Hepatocyte (in vitro differentiated cells): ENCODE measurements around the gene SLC13A5.

Experiments used
- EZH2phosphoT487 ChIP-seq: fragments of 200-600 bp; sonication (generic); IDR thresholded peaks from one replicate; pipeline ENCODE4 v1.6.1; 2018; ENCODE audit warnings: antibody characterized with exemption, mild to moderate bottlenecking, low read depth, moderate library complexity; ENCODE audit not compliant: unreplicated experiment, severe bottlenecking
- TF ChIP-seq, protein P1 (sequence below): fragments of 200-600 bp; sonication (generic); IDR thresholded peaks from 2 replicates; pipeline ENCODE4 v1.5.1; 2016; ENCODE audit warnings: antibody characterized with exemption, mild to moderate bottlenecking; ENCODE audit not compliant: poor library complexity

- TF ChIP-seq, protein P1, sequence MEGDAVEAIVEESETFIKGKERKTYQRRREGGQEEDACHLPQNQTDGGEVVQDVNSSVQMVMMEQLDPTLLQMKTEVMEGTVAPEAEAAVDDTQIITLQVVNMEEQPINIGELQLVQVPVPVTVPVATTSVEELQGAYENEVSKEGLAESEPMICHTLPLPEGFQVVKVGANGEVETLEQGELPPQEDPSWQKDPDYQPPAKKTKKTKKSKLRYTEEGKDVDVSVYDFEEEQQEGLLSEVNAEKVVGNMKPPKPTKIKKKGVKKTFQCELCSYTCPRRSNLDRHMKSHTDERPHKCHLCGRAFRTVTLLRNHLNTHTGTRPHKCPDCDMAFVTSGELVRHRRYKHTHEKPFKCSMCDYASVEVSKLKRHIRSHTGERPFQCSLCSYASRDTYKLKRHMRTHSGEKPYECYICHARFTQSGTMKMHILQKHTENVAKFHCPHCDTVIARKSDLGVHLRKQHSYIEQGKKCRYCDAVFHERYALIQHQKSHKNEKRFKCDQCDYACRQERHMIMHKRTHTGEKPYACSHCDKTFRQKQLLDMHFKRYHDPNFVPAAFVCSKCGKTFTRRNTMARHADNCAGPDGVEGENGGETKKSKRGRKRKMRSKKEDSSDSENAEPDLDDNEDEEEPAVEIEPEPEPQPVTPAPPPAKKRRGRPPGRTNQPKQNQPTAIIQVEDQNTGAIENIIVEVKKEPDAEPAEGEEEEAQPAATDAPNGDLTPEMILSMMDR, result no peak
- no peak for TF ChIP-seq EZH2phosphoT487
Observed at GRCh38 chr17:6714315-6714874, 1.2 kb upstream of the SLC13A5 start.
